NOMO-1 treated with DMSO at 0.1 percent for 48 hours (cell line): ENCODE measurements around the gene PCDH8.

Source experiments
- DNase-seq: peaks from one replicate; lab custom pipeline; 2025; ENCODE audit not compliant: unreplicated experiment; lab: John Stamatoyannopoulos, UW

PCDH8 gene, protein sequence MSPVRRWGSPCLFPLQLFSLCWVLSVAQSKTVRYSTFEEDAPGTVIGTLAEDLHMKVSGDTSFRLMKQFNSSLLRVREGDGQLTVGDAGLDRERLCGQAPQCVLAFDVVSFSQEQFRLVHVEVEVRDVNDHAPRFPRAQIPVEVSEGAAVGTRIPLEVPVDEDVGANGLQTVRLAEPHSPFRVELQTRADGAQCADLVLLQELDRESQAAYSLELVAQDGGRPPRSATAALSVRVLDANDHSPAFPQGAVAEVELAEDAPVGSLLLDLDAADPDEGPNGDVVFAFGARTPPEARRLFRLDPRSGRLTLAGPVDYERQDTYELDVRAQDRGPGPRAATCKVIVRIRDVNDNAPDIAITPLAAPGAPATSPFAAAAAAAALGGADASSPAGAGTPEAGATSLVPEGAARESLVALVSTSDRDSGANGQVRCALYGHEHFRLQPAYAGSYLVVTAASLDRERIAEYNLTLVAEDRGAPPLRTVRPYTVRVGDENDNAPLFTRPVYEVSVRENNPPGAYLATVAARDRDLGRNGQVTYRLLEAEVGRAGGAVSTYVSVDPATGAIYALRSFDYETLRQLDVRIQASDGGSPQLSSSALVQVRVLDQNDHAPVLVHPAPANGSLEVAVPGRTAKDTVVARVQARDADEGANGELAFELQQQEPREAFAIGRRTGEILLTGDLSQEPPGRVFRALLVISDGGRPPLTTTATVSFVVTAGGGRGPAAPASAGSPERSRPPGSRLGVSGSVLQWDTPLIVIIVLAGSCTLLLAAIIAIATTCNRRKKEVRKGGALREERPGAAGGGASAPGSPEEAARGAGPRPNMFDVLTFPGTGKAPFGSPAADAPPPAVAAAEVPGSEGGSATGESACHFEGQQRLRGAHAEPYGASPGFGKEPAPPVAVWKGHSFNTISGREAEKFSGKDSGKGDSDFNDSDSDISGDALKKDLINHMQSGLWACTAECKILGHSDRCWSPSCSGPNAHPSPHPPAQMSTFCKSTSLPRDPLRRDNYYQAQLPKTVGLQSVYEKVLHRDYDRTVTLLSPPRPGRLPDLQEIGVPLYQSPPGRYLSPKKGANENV

DNA sequence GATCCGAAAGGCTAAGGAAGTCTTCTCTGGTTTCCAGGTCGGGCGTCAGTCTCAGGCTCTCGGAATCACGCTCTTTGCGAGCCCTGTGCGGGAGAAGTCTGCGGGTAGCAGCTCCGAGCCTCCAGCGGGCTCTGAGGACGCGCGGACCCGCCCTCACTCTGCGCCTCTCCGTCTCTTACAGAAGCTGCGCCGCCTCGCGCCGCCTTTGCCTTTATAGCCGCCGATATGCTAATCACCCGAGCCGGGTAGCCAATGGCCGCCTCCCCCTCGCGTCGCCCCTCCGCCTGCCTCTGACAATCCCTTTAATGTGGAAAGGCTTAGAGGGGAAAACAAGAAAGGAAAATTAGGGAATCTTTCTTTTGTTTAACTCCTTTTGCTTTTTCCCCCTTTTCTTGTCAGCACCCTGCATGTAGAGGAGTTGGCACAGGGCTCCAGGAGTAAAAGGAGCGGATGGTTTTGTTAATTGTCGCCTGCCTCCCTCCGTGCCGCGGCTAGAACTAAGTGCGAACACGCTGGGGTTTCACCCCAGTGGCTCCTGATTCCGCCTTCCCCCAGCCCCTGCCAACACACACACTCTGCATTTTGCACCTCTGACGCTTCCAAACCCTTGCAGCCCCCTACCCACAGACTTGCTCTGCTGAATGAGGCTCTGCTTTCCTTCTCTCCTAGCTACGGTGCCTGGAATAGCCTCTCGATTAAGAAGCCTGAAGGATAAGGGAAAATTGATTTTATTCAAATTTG is at the start of gene PCDH8:
Gene PCDH8 (minus strand): TSS at position 186 of the 741 bp plus-strand sequence. CDS start 204 bp downstream, outside the sequence.
- no peak for DNase-seq

DNA sequence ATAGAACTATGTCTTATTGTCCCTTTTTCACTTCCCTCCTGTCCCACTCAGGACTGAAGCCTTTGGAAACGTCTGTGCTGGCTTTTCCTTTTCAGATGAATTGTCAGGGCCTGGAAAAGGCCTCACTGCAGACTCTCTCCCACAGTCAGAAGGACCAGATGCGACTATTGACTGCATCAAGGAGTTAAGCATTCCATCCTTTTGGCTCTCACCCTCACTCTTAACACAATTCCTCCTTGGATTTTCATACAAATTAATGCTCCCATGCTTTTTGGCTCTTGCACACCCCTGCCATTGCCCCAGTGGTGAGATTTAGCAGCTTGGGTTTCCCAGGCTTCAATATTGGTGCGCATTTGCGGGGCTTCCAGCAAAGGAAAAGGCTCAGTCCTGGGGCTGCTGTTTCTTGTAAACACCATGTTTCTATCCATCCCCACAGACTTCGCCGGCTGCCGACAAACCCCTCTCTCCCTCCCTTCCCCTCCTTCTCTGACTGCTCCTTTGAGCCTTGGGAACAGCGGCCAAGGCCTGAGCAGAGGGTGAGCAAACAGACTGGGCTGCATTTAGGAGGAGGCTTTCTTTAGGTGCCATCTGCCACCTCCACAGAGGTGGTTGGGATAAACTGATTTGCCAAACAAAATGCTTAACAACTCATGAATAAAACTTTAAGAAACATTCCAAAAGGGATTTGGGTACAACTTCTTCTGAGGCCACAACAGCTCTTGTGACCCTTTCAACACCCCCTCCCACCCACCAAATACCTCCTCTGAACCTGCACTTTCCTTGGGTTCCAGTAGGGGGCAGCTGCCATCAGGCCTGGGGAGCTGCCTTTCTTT is 48.6 kb upstream of the PCDH8 start:
- no peak for DNase-seq

DNA sequence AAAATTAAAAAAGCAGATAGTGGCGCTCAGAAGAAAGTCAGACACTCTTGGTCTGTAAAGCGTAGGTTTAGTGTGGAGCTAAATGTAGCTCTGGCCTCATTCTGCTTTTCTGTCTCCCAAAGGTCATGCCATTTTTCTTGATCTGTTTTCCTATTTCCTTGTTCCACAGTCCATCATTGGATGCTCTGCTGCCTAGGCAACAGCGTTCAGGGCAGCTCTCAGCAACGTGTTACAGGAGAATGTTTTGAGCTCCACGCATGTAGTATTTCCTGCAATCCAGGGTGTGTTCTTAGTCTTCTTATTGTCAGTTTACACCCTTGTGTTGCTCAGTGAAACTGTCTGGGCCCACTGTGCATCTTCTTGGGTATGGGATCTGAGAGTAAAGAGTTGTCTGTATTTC is 46.0 kb upstream of the PCDH8 start:
- DNase-seq: no peak

DNA sequence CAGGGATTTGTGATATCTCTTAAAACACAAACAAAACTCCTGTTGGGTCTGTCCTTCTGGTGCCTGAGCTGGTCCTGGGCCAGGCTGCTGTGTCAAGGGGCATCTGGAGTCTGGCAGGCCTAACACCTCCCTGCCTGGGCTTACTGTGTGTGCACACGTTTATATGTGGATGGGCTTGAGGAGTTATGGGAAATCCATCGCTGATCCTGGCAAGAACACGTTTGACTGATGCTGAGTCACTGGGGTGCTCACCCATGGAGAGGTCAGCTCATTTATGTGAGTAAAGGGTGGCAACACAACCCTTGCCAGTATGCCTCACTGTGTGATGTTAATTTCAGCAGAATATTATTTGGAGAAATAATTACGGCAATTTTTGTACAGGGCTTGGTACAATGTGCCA is 44.5 kb upstream of the PCDH8 start:
- DNase-seq: no peak

DNA sequence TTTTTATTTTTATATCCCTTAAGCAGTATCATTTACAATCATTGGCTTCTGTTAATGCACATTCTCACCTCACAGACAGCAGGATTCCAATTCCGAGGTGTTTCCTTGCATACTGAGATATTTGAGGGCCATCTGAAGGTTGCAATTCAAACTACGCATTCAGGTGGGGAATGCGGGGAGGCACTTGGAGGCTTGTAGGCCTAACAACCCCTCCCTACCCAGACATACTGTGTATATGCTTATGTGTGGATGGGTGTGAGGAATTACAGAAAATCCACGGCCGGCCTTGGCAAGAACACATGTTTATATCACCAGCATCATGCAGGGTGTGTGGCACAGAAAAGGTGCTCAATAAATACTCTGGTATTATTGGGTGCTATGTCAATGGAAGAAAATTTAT is 43.3 kb upstream of the PCDH8 start:
- no peak for DNase-seq

DNA sequence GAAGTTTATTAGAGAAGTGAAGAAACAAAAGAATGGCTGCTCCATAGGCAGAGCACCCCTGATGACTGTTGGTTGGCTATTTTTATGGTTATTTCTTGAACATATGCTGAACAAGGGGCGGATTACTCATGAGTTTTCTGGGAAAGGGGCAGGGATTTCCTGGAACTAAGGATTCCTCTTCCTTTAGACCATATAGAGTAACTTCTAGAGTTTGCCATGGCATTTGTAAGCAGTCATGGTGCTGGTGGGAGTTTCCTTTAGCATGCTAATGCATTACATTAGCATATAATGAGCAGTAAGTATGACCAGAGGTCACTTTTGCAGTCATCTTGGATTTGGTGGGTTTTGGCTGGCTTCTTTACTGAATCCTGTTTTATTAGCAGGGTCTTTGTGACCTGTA is 38.7 kb upstream of the PCDH8 start:
- DNase-seq: no peak

DNA sequence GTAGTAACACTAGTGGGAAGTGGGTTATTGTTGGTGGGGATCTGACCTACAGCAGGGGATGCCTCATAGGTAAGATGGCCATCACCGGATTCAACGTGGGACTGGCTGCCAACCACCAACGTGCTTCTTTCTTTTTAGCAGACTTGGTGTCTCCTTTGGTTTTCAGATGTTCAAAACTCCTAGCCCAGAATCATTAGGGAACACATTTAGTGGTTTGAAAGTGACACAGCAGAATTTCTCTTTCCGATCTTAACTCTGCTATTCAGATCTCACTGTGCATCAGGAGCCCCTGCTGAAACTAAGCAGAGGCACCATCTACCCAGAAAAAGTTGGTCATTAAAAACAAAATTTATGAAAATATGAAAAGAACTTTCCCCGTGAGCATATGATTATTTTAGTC is 36.7 kb upstream of the PCDH8 start:
- DNase-seq: no peak

DNA sequence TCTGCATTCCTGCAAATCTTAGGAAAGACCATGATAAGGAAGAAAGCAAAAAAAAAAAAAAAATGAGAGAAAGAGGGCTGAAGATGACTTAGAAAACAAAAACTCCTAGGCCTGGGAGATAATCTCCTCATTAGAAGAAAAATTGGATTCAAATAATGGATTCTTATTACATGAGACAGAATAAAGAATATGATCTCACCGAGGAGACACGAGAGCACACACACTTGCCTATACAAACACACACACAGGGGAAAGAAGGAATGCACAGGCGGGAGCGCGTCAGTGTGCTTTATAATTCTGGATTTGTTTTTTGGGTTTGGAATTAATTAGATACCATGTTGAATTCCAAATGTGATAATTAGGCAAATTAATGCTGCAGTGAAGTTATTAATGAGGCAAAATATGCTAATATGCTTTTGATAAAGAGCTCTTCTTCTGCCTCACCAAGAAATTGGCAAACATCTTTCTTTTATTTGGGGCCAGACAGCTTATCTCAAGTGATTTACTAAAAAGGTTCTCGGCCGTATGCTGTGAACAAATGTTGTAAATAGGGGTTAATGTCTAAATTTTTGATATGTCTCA is 36.1 kb upstream of the PCDH8 start:
- no peak for DNase-seq

DNA sequence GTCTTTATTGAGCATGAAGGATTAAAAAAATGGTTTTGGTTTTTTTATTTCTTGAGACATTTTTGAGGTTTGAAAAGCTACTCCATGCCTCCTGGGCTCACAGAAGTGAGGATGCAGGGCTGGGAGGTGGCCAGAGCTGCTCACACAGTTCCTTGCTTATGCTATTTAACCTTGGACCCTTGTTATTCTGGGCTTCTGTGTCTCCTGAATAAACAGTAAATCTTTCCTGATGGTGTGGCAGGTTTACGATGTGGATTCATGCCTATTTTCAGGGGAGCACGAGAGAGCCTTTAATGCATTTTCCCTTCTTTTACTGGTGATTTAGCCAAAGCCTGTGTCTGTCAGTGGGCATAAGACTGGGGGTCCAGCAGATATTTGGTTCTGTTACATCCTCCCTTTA is 34.3 kb upstream of the PCDH8 start:
- no peak for DNase-seq

DNA sequence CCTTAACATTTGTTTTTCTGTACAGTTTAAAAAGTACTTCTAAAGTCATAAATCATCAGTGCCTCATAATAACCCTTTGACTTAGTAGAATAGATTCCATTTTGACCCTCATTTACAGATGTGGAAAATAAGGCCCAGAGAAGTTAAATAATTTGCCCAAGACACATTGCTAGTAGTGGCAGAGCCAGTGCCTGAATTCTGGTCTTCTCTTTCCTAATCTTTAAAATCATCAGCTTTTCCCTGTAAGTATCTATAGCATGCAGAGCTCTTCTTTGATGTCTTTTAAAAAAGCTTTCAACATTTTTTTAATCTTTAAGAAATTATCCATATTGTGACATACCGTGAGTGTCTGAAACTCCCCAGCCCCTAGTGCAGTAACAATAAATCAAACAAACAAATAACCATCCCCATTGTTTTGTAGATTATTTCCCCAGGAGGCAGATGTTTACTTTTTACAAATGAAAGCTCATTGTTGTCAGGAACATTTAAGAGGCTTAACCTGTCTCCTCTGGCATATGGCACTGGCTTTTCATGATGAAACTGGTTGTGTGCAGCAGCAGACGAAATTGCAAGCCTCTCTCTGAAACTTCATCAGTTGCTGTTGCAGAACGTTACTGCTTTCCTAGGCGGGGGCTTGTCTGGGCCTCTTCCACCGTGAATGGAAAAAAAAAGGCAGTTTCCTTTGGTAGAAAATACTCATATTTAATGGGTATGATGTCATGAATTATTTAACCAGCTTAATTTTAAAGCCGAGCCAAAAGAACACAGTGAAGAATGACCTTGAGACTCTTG is 31.7 kb upstream of the PCDH8 start:
- no peak for DNase-seq

DNA sequence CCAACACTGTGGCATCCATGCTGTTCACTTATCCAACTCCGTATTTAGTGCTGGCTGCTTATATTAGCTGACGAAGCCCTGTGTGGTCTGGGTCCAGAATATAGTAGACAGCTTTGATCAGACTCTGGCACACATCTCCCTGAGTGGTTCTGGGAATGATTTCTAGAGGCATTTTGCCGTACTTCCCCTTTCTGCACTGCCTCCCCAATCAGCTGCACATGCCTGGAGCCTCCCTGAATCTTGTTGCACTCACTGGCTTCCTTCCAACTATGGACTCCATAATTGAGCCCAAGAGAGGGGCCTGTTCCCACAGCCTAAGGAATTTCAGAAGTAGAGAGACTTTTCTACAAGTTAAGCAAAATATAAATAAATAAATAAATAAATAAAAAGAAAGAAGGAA is 30.4 kb upstream of the PCDH8 start:
- no peak for DNase-seq

DNA sequence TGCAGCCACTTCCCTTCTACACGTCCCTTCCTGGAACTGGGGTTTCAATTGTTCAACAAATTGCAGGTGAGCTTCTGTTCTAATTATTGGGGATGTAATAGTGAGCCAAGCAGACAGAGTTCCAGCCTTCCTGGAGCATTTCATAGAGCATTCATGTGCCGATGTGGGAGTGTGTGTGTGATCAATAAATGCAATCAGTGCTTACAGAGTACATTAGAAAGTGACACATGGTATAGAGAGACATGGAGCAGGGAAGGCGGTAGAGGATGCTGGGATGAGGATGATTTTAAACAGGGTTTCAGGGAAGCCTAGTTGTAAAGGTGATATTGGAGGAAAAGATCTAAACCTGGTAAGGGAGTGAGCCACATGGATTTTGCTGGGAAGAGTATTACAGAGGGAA is 21.7 kb upstream of the PCDH8 start:
- DNase-seq: no peak

DNA sequence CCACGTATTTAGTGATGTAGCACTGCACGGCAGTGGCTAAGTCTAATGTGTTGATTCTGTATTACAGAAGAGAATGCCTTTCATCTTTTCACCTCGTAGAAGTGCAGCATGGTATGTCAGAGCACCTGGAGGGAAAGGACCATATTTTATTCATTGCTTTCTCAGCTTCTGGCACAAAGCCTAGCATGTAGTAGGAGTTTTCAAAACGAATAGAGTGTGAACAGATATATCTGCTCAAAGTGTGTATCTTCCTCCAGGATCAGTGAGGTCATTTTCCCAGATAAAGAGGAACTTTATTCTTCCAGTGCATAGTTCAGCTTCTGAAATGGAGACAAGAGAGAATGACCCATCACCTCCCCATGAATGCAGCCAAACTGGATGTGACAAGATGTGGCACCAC is 21.2 kb upstream of the PCDH8 start:
- DNase-seq: no peak

DNA sequence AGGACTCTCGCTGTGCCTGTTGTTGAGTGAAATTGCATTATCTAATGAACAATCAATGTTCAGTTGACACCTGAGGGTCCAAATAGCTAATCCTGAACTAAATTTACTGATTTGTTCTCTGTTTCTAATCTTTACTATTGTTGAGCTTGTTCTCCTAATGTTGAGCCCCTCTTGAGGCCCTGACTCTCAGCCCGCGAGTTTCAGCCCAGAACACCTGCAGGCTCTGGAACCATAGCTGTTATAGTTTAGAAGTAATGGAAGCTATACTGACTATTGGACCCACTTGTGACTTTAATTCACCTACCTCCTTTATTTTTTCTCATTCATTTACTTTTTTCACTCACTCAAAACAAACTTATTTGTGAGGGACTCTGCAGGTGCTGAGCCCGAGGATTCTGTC is 20.6 kb upstream of the PCDH8 start:
- no peak for DNase-seq

DNA sequence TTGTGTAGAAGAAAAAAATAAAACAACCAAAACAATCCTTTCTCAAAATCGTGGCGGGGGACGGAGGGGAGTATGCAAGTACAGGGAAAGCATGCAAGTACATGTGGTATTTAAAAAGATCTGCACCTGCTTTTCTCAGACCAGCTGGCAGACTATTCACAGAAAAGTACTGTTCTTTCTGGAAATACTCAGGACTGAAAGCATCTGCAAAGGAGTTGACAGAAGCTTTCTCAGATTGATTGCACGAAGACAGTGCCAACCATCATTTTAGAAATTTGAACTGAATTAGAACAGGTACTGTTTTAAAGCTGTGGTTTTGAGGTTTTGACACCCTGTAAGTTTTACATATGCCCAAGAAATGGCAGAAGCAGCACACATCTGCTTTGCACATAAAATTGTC is 19.8 kb upstream of the PCDH8 start:
- no peak for DNase-seq

DNA sequence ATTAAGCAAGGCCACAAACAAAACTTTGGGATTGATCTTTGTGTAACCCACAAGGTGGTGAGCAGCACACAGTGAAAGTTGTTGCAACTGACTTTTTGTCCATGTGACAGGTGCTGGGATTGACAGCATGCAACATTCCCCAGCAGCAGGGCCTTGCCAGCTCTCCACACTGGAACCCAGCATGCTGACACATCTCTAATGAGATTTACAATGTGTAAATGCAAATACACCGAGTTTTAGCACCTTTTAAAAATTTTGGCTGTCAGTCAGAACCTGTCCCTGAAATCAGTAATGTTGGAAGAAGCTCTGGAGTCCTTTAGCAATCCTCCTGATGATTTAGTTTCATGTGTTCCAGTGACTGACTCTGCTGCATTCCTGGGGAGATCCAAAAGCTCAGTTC is 16.5 kb upstream of the PCDH8 start:
- DNase-seq: no peak

DNA sequence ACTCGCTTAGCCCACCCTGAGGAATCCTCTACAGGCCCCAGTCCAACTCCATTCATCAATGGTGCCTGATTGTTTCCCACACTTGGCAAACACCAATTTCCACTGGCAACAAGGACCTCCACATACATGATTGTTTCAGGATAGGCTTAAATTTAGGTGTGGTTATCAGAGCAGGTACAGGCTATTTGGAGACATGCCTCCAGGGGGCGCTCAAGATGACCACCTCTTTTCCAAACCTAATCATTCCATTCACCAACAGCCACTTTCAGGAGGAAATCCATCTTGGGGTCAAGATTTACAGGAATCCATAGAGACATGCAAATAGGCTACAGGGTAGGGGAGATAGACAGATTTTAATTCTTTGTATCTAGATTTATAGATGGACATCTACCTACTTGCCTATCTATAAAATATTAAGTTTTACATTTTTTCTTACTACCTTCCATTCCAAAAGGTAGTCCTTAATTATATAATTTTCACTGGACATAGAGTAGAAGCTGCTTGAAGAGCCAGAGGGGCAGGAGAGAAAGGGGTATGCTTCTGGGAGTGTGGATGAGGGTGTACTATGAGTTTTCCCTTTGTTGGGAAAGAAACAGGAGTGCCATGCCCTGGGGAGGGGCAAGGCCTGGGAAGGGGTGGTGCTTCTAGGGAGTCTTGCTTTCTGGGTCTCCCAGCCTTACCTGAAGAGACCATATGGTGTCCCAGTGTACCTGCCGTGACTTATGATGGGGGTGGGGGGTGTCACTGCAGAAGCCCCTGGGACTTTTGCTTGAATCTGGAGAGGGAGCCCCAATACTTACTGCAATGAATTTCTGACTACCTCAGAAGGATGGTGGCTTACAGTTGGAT is 14.1 kb upstream of the PCDH8 start:
- DNase-seq: no peak

DNA sequence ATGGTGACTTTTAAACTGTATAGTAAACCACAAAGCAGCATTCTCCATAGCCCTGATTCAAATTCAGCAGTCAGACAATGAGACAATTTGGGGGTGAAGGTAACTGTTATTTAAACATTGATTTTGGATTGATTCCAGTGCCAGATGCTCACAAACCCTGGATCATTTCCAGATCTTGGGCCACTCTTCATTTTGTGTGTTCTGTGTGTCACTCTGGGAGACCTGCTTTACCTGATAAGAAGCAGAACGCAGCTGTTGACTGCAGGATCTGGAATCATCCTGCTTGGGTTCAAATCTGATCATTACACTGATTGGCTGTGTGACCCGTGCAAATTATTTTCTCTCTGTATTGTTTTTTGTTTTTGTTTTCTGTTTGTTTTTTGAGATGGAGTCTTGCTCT is 4.0 kb upstream of the PCDH8 start:
- no peak for DNase-seq
